GM18861 (cell line): ENCODE data around the gene SYNPR.

Source experiments
- ATAC-seq: cut with Tn5 transposase; IDR thresholded peaks from one replicate; pipeline ENCODE4 v1.9.1; 2021; ENCODE audit not compliant: unreplicated experiment

SYNPR gene

DNA sequence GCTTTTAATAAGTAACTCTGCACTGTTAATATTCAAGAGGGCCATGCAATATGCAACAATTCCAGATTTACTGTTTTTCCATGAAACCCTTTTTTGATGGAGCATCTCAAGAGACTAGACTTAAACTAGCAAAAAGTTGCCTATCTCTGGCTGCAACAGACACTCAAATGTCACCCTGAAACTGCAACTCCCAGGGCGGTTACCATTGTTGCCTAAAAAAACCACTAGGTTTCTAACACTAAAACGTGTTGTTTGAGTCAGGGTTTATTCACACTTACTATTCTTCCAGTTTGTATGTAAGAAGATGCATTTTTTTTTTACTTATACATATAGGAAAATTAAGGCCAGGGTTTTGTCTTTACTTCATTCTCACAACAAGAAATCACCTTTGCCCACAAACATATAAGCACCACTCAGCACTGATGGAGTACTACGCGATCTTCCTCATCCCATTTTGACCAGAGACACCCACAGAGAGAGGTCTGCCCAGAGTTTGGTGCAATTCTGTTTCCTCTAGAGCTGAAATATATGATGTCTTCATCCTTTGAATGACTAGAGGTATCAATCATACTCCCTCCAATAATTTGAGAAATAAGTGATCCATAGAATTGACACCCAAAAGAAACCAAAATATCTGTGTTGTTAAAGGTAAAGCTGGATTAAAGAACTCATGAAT is 250.4 kb downstream of the SYNPR start:
- no peak for ATAC-seq

DNA sequence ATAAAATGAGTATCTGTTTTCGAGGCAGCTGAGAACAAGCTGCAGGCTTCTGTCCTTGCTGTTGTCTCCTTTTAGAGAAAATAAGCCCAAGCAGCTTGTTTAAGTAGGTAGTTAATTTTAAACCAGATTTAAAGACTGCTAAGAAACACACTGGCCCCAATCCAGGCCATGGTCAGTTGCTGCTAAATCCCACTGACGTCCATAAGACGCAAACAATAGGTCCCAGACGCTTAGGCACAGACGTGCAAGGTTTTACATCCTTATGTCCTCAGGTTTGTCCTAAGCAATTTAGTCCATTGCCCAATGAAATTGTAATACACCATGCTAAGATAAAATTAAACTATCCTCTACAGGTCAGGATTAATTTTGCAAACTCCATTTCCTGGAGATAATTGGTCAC is 254.4 kb downstream of the SYNPR start:
- no peak for ATAC-seq

DNA sequence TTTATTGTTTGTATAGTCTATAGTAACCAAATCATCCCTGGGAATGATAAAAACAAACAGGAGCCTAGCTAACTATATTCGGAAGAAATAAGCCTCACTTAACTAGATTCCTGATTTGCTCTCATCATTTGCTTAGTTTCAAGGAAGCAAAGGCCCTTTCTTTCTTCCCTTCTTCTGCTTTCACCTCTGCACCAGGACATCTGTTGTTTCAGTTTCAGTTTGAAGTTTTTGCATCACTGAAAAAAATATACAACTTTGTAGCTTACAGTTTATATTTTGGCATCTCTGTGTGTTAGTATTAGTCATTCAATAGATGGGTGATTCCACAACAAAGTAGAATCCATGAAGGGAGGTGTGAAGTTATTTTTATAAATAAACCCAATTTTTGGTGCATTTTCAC is 260.8 kb downstream of the SYNPR start:
- no peak for ATAC-seq

- no peak for ATAC-seq
These were observed 277.7 kb downstream of the SYNPR start for GRCh38 chr3:63555767-63556166.

DNA sequence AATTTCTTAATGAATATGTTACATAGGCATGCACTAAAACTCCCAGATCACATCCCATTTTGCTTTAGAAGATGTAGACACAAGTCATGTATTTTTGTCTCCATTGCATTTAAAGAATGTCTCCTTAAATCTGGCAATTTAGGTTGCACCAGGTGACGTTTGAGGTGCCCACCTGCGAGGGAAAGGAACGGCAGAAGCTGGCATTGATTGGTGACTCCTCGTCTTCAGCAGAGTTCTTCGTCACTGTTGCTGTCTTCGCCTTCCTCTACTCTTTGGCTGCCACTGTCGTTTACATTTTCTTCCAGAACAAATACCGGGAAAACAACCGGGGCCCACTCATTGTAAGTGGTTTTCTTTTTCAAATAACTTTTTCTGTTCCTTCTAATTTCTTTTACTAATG is 278.3 kb downstream of the SYNPR start:
- ATAC-seq, result no peak

- ATAC-seq, result no peak
These were observed 279.8 kb downstream of the SYNPR start for GRCh38 chr3:63557912-63558311.

DNA sequence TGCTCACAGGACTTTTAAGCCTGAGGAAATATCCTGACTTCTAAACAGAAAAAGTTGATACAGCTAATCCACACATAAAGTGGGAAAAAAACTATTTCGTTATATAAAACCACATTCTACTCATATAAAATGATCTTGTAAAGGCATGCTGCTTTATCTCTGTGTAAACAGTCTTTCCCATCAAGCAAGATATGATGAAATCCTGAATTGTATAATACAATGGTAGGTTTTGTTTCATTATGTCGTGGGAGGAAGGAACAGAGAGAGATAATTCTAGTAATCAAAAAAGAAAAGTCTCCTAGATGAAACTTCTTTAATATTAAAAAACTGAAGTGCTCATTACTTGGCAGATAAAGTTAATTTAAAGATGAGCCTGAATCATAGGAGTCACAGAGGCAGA is 281.8 kb downstream of the SYNPR start:
- ATAC-seq, result no peak

DNA sequence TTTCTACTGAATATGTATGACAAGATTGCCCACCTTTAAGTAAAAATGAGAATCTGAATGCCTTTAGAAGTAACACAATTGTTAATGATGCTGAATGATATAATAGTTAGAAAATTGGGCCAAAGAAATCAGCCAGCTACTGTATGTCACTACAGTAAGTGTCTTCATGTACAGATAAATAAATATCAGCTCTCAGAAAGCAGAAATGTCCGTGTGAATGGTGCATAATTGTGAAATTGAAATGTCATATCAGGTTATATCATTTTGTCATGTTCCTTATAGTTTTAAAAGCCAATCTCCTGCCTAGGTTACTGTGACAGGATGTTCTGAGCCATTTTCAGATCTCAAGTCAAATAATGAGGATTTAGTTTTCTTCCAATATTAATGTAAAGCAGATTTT is 283.8 kb downstream of the SYNPR start:
- no peak for ATAC-seq

GRCh38 chr3:63562323-63562722 is 284.2 kb downstream of the SYNPR start:
- ATAC-seq, result no peak

DNA sequence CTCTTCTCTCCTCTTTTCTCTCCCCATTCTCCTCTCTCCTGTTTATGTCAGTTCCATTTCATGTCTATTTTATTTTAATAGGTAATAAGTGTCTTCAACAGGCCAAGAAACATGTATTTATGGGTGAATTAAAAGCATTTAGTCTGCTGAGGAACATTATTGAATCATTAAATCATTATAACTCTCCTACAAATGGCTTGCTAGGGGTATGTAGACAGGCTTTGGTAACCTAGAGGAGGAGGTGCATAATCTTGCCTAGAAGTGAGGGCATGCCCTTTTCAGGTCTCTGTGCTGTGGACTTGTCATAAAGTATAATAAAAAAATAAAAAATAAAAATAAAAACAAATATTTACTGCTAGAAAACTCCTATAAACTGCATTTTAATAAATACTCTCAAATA is 285.5 kb downstream of the SYNPR start:
- no peak for ATAC-seq

GRCh38 chr3:63565220-63565619 is 287.1 kb downstream of the SYNPR start:
- ATAC-seq, result no peak

DNA sequence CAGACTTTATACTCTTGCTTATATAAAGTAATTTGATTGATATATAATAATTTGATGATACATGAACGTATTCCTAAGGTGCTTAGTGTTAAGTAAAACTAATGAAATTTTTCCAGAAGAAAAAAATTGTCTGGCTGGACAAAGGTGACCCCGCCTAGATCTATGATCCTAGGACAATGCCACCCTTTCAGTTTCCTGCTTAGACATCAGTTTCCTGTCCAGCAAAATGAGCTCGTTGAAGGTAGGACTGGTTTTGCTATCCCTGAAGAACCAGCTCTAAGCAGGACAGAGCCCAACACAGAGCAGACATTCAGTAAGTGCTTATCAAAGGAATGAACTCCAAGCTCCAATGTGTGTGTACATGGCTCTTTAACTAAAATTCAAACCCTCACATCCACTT is 293.6 kb downstream of the SYNPR start:
- ATAC-seq, result no peak

DNA sequence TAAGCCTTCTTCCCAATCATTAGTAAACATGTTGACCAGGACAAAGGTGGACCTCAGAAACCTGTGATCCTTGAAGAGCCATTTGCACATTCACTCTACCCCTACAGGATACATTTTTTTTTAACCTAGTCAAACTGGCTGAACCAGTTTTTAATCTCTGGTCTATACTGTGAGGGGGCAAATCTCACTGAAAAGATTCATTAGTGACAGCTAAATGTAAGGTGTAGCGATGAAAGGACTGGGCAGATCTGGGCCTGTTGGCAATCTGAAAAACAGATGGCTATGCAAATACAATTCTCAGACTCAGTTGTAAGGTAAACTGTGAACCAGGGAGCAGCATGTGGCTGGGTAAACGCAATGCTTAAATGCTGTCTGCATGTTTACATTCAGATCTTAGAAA is 298.7 kb downstream of the SYNPR start:
- ATAC-seq, result no peak

- no peak for ATAC-seq
These were observed 300.8 kb downstream of the SYNPR start for GRCh38 chr3:63578858-63579257.

DNA sequence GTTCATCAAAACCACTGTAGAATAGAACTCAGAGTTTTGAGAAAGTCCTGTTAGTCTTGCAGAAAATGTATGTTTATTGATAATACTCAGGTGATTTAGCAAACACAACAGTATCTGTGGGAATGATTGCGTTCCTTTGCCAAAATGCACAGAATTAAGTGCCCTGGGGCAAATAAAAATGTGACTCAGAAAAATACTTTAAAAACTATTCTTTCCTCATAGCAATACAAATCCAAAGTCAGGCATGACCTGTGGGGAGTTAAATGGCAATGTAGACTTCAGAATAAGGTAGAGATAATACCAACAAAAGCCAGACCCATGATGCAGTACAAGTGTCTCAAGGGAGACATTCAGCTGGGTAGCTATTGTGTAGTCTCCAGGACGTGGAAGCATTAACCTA is 302.0 kb downstream of the SYNPR start:
- ATAC-seq, result no peak

DNA sequence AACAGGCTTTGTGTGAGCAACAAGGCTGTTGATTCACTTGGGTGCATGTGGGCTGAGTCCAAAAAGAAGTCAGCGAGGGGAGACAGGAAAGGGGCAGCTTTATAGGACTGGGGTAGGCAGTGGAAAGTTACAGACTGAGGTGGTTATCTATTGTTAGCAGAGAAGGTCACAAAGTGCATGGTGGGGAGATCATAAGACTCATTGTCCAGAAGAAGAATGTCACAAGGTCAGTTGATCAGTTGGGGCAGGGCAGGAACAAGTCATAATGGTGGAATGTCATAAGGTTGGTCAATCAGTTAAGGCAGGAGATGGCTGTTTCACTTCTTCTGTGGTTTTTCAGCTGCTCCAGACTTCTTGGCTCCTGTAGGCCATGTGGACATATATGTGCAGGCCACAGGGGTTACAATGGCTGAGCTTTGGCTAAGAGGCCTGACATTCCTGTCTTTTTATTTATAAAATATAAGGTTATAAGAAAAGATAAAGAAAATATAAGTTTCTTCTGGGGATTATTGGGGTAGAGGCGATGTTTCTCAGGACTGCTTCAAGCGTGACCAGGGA is 304.9 kb downstream of the SYNPR start:
- no peak for ATAC-seq

- no peak for ATAC-seq
These were observed 306.6 kb downstream of the SYNPR start for GRCh38 chr3:63584681-63585080.

- ATAC-seq, result no peak
These were observed 307.8 kb downstream of the SYNPR start for GRCh38 chr3:63585927-63586326.

DNA sequence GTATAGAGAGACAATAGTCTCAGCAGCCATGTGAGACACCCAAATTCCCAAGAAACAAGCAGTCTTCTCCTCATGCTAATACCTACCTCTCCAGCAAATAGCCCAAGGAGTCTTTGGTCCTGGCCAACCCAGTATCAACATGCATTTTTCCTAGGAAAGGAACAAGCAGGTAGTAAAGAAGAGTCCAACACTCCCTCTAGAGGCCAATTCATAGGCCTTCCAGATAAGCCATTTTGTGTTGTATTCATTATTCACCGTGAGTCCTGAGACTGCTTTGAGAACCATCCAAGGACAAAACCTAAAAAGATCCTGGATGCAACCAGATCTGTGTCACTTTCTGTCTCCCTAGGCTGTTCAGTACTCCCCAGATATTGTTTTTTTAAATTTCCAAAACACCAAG is 310.8 kb downstream of the SYNPR start:
- no peak for ATAC-seq

- no peak for ATAC-seq
These were observed 315.7 kb downstream of the SYNPR start for GRCh38 chr3:63593779-63594178.

DNA sequence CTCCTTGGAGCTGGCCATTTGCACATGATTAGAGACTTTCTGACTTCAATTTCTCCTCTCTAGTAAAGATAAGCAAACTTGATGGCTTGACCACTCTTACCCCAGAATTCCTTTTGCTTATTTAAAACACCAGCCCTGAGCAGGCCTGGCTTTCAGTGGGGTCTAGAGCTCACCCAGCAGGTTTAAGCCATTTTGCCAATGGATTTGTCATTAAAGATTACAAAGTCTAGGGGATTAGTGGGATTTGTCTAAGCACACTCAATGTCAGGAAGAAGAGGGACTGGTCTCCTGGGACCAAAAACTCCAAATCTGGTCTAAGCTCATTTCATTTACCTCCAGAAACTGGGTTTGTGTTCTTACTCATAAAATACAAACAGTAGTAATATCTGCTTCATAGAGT is 317.1 kb downstream of the SYNPR start:
- no peak for ATAC-seq

DNA sequence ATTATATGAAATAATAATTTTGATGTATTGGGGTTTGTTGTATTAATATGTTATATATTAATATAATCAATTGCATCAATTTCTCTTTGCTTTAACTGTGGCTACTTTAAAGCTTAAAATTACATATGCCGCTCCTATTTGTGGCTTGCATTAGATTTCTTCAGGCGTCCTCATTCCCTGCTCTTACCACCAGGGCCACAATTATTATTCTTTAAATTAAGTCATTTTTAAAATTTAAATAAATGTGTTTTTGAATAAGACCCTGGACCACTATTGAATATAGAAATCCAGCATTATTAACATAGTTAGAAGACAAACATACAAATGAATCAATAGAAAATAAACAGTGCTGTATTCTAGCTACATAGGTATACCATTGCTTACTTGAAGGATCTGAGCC is 318.9 kb downstream of the SYNPR start:
- no peak for ATAC-seq

DNA sequence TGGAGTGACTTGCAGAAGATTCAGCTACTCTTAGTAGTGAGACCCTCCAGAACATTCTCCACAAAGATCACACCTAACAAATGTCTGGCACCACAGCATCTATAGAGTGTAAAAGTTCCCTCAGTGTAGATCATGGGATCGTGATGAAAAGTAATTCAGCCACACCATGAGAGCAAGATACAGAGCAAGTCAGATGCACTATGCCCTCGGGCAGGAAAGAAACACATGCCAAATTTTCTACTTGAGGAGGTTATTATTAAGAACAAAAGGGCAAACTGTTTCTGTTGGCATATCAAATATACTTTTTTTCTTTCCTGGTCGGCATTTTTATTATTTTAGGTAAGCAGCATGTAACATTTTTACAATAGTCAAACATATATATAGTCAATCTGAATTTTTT is 329.6 kb downstream of the SYNPR start:
- no peak for ATAC-seq
